Brain microvascular endothelial cell (primary cell): ENCODE measurements around the gene GTF2A2.

Experiments used
- DNase-seq: peaks from one replicate; pipeline ENCODE4 v3.0.0-alpha.2; 2020
- H3K27ac ChIP-seq: fragments of 250-450 bp; sonication (Bioruptor Pico); 2 replicates; pipeline ENCODE4 v1.5.1; 2020; ENCODE audit warnings: mild to moderate bottlenecking, moderate library complexity
- H3K27me3 ChIP-seq: fragments of 250-450 bp; sonication (Bioruptor Pico); replicated peaks from 2 replicates; pipeline ENCODE4 v1.5.1; 2020; ENCODE audit warnings: mild to moderate bottlenecking
- H3K36me3 ChIP-seq: fragments of 250-450 bp; sonication (Bioruptor Pico); replicated peaks from 2 replicates; pipeline ENCODE4 v1.5.1; 2020; ENCODE audit warnings: mild to moderate bottlenecking
- H3K4me3 ChIP-seq: 2 replicates; pipeline ENCODE4 v1.5.1; 2011; ENCODE audit warnings: low read depth, mild to moderate bottlenecking, control low read depth, low read length, moderate library complexity
- in situ Hi-C: cut with HindIII; loops from 2 replicates; pipeline ENCODE4 v1.10.0; 2017; ENCODE audit warnings: low sequenced_read_pairs, low pct_ligation_motif_present
- TF ChIP-seq, protein P1 (sequence below): IDR thresholded peaks from 2 replicates; pipeline ENCODE4 v1.5.1; 2011; ENCODE audit warnings: low read depth, mild to moderate bottlenecking, moderate library complexity, low read length, control low read depth, inconsistent platforms; ENCODE audit errors: missing control alignments

The GTF2A2 gene

GRCh38 chr15:59696332-59696731 is 39.0 kb upstream of the GTF2A2 start:
- DNase-seq = no peak
- TF ChIP-seq, protein P1, sequence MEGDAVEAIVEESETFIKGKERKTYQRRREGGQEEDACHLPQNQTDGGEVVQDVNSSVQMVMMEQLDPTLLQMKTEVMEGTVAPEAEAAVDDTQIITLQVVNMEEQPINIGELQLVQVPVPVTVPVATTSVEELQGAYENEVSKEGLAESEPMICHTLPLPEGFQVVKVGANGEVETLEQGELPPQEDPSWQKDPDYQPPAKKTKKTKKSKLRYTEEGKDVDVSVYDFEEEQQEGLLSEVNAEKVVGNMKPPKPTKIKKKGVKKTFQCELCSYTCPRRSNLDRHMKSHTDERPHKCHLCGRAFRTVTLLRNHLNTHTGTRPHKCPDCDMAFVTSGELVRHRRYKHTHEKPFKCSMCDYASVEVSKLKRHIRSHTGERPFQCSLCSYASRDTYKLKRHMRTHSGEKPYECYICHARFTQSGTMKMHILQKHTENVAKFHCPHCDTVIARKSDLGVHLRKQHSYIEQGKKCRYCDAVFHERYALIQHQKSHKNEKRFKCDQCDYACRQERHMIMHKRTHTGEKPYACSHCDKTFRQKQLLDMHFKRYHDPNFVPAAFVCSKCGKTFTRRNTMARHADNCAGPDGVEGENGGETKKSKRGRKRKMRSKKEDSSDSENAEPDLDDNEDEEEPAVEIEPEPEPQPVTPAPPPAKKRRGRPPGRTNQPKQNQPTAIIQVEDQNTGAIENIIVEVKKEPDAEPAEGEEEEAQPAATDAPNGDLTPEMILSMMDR = no peak
- Histone ChIP-seq H3K27me3 (no peaks in the 10 kb centered on the region), H3K4me3 (no peak overlapping the region), H3K27ac (no peak overlapping the region), H3K36me3 (no peaks in the 10 kb centered on the region)
- in situ Hi-C loops = no loop called here

DNA sequence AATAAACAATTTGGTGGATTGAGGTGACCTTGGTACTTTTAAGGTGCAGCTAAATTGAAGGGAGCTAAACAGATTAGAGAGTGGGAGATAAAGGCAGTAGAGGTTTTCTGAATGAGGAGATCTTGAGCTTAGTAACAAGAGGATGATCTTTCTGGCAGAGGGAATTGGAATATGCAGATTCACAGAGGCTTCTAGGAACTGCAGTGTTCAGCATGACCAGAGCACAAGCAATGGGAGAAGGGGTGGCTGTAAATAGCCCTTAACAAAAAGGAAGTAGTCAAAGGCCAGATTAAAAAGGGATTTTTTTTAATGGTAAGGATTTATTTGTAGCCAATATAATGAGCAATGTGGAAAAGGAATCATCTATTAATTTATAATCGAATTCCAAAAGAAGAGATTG is 37.5 kb upstream of the GTF2A2 start:
- H3K27me3 ChIP-seq = no peaks in the 10 kb centered on the region
- in situ Hi-C loops = no loop called here
- H3K4me3 ChIP-seq = no peak overlapping the region
- H3K27ac ChIP-seq = no peak overlapping the region
- TF ChIP-seq, protein P1 = no peak
- no peak for DNase-seq
- H3K36me3 ChIP-seq = no peaks in the 10 kb centered on the region

GRCh38 chr15:59691194-59691805 is 34.0 kb upstream of the GTF2A2 start:
- TF ChIP-seq, protein P1 = peak; percentile 51
- no peak overlapping the region for H3K4me3 ChIP-seq
- DNase-seq = peak; percentile 59
- in situ Hi-C loops = no loop called here
- no peak overlapping the region for H3K27ac ChIP-seq
- no peaks in the 10 kb centered on the region for H3K27me3 ChIP-seq
- no peaks in the 10 kb centered on the region for H3K36me3 ChIP-seq

- Histone ChIP-seq H3K4me3 (peak overlapping the region; percentile 99), H3K27ac (peak overlapping the region; percentile 98), H3K36me3 (no peaks in the 10 kb centered on the region), H3K27me3 (no peaks in the 10 kb centered on the region)
- TF ChIP-seq, protein P1 = no peak
- peak; percentile 77 for DNase-seq
- in situ Hi-C loops = no loop called here
These were observed 32.4 kb upstream of the GTF2A2 start for GRCh38 chr15:59689626-59690236.

DNA sequence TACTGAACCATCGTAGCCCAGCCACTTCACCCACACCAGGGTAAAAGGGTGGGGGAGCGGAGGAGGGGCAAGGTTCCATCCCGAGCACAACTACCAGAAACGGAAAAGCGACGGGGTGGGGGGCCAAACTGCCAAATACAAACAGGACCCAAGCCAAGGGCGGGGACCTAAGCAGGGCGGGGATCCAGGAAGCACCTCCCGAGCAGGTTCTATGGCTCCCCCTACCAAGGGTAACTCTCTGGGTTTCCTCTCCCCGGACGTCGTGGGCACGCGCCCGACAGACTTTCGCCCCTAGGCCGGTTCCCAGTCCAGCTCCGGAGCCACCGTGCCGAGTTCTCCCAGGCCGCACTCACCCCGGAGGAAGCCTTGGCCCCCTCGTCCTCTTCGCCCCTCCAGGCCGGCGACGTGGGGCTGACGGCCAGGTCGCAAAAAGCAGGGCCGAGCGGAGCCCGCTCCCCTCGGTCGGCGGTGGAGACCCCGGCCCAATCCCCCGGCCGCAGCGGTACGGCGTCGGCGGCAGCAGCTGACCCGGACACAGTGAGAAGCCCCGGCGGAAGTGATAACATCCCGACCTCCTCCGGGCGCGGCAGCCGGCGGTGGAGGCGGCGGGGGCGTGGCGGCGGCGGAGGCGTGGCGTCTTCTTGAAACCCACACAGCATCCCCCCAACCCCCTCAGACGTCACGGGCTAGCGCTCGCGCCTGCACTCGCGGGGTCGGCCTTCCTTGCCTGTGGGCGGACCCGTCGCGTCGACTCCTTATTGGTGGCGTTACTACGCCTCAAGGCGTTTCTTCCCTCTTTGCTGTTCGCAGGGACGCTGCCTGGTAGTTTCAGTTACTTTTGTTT is 31.7 kb upstream of the GTF2A2 start, which contains the start of gene BNIP2:
BNIP2 (minus strand) TSS at position 539 of the 844 bp plus-strand sequence. CDS start 6,863 bp downstream, outside the sequence.
- Histone ChIP-seq H3K27me3 (no peaks in the 10 kb centered on the region), H3K27ac (peak within 1 kb of the TSS; percentile 98), H3K4me3 (peak within 1 kb of the TSS; percentile 99), H3K36me3 (no peaks in the 10 kb centered on the region)
- in situ Hi-C loops = no loop called here
- peak; percentile 99 for DNase-seq
- TF ChIP-seq, protein P1 = no peak
